HG03060 (cell line): ENCODE data around the gene LAMC3.

Source experiments
- ATAC-seq: cut with Tn5 transposase; IDR thresholded peaks from one replicate; pipeline ENCODE4 v1.9.1; 2021; ENCODE audit warnings: low read depth, moderate number of reproducible peaks; ENCODE audit not compliant: unreplicated experiment

The LAMC3 gene

GRCh38 chr9:131008909-131009618, at the start of gene LAMC3:
TSS of gene LAMC3 (plus strand) at chr9:131009174. CDS start at chr9:131009215, 41 bp downstream.
- no peak for ATAC-seq

GRCh38 chr9:130959809-130960334, 49.1 kb upstream of the LAMC3 start:
- no peak for ATAC-seq

- no peak for ATAC-seq
Observed at GRCh38 chr9:130960522-130961378, 48.2 kb upstream of the LAMC3 start.

GRCh38 chr9:130961511-130962300, 47.3 kb upstream of the LAMC3 start:
- no peak for ATAC-seq

GRCh38 chr9:130962418-130963316, 46.3 kb upstream of the LAMC3 start:
- no peak for ATAC-seq

DNA sequence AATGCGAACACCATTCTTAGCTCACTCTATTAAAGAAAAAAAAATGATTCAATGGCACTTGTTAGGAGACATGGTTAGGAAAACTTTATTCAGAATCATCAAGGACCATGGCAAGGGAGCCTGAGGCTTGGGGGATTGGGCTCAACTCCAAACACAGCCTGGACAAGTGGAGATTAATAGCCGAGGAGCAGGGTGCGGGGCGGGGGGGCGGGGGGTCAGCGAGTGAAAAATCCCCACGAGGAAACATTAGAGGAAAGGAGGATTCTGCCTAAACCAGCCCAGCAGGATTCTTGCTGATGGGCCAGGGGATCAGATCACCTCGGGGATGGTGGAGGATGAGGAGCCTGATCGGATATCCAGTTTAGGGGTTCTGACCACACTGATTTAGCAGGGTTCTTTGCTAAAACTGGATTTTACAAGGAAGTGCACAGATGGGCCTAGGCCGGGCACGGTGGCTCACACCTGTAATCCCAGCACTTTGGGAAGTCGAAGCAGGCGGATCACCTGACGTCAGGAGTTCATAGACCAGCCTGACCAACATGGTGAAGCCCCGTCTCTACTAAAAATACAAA, 45.6 kb upstream of the LAMC3 start:
- ATAC-seq, result no peak

- no peak for ATAC-seq
Observed at GRCh38 chr9:130963916-130964315, 45.1 kb upstream of the LAMC3 start.

DNA sequence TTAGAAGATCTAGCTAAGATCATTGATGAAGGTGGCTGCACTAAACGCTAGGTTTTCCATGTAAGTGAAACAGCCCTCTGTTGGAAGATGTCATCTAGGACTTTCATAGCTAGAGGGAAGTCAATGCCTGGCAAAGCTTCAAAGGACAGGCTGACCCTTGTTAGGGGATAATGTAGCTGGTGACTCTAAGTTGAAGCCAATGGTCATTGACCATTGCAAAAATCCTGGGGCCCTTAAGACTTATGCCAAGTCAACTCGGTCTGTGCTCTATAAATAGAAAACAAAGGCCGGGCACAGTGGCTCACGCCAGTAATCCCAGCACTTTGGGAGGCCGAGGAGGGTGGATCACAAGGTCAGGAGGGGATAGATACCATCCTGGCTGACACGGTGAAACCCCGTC, 43.3 kb upstream of the LAMC3 start:
- no peak for ATAC-seq

- ATAC-seq, result no peak
Observed at GRCh38 chr9:130970052-130970451, 38.9 kb upstream of the LAMC3 start.

GRCh38 chr9:130970855-130971254, 38.1 kb upstream of the LAMC3 start:
- ATAC-seq, result no peak

DNA sequence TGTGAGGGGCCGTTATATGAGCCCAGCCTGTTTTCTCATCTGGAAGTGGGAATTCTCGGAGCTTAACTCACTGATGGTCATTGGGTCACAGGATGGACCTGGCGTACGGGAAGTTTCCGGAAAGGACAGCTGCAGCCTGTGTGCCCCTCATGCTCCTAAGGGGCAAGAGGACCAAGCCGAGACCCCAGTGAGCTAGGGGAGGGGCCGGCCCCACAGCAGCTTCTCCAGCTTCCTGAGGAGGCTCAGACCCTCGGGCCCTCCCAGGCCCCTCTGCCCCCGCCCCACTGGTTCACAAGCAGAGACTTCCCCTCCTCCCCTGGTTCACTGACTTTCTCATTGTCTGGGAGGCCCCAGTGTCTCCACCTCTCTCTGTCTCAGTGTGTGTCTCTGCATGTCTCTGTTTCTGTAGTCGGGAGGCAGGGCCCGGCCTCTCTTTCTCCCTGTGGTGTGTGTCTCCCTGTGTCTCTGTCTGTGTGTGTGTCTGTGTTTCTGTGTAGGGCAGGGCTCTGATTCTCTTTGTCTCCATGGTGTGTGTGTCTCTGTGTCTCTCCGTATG, 37.6 kb upstream of the LAMC3 start:
- ATAC-seq, result no peak

- no peak for ATAC-seq
Observed at GRCh38 chr9:130972277-130972956, 36.6 kb upstream of the LAMC3 start.

DNA sequence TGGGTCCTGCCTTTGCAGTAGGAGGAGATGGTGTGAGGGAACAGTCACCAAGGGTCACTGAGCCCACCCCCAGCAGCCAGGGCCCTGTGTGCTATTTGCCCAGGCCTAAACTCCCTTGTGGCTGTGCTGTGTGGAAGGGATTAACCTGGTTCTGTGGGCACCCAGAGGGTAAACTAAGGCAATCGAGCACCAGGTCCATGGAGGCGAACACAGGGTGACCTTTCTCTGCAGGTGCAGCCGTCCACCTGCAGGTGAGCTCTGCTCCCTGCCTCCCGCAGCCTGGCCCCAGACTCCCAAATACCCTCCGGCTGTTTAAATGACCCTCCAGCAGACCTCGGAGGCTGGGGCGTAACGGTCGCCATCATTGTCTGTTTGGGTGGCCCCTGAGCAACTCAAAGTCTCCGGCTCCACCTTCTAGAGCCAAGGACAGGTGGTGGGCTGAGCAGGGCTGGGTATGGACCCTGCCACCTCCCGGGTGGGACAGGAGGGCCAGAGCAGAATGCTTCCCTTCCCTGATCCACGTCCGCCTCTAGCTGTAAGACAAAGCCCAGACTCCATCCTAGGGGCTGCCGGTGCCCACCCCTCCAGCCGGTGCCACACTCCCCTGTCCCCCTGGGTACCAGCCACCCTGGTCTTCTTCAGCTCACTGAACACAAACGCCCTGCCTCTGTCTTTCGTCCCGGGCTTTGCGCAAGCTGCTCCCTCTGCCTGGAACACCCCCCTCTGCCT, 35.9 kb upstream of the LAMC3 start:
- ATAC-seq, result no peak

- ATAC-seq, result no peak
Observed at GRCh38 chr9:130973686-130974281, 35.2 kb upstream of the LAMC3 start.

DNA sequence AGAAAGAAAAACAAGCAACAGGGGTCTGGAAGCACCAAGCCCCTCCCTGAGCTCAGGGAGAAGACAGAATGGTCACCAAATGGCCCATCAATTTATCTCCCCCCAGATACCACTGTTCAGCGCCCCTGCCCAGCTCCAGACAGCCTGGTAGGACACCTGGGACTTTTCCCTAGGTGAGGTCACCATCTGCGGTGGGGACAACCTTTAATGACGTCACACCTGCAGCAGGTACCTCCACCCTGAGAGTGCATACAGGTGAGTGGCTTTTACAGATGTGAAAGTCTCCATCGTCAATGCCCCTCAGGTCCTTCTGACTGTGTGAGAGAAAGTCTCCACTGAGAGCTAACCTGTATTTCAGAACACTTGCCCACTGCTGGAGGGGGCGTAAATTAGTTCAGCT, 34.3 kb upstream of the LAMC3 start:
- no peak for ATAC-seq

GRCh38 chr9:130975156-130975555, 33.8 kb upstream of the LAMC3 start:
- no peak for ATAC-seq
